ENCODE results near the gene VPS52. TPM values are rescaled to one million over a fixed set of nuclear protein-coding genes. Genes with fewer than 3 reads are reported as not detected.
"Not testable (repeated sequence)": the region's sequence is repeated elsewhere in the genome, so short reads cannot be mapped to it uniquely, and the experiment has no call there.

Gene VPS52
- total RNA-seq, 1 donor from 2014 or later = 34.5 TPM

DNA sequence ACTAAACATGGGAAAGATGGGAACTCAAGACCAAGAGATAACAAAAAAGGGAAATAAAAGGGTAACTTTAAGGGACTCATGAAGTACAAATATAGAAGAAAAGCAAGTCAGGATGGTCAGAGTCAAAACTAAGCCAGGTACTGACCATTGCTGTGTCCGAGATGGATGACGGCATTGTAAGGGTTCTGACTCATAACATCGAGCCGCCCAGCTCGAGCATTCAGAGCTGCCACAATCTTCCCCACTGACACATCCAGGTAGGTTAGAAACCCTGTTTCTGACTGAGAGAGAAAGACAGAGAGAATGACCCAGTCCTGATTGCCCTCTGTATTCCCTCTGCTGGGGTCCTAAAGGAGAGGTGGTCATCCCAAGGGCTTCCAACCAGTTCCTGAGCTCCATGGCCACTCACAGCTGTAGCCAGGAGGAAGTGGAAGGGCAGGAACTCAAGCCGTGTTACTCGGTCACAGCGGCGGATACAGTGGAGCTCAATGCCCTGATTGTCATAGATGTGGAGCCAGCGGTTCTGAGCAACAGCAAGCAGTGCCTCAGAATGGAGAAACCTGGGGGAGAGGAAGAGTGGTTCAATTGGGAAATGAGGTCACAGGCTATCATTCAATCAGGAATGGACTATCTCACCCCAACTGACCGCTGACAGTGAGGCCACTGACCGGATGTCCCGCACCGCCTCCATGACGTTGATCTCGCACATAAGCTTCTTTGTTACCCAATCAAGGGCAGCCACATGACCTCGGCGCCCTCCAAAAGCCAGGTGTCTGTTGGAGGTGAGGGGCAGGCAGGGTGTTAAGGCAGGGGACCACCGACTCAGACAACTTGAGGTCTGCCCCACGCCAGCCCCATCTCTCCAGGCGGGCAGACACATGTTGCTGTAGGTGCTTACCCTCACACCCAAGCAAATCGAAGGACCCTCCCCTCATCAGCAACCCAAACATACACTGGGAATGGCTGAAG is 15.6 kb upstream of the VPS52 start:
- no peak for DNase-seq (ENCODE audit: extremely low read depth, low read depth, low spot score)

GRCh38 chr6:33285214-33285613 is 13.5 kb upstream of the VPS52 start:
- DNase-seq (ENCODE audit: extremely low read depth, low read depth, low spot score) = not testable (repeated sequence)

GRCh38 chr6:33280539-33280938 is 8.9 kb upstream of the VPS52 start:
- DNase-seq (ENCODE audit: extremely low read depth, low read depth, low spot score) = no peak

- DNase-seq (ENCODE audit: extremely low read depth, low read depth, low spot score) = no peak
Measured at GRCh38 chr6:33279971-33280511, 8.4 kb upstream of the VPS52 start.

DNA sequence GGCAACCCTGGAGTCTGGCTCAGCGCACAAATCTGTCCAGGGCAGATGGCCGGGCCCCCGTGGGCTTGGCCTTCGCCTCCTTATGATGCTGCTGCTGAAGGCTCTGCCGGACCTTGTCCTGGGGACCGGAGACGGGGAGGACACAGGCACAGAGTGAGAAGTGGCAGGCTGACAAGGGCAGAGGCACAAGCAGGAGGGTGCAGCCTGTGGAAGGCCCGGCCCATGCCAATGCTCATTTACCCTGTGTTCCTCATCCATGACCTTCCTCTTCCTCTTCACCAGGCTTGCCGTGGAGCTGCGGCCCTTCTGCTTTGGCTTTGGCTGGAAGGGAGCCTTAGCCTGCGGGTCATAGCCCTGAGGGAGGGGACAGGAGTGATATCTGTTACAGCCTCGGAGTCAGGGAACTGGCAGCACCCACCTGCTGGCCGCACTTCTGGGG is 7.6 kb upstream of the VPS52 start:
- DNase-seq (ENCODE audit: extremely low read depth, low read depth, low spot score) = no peak

DNA sequence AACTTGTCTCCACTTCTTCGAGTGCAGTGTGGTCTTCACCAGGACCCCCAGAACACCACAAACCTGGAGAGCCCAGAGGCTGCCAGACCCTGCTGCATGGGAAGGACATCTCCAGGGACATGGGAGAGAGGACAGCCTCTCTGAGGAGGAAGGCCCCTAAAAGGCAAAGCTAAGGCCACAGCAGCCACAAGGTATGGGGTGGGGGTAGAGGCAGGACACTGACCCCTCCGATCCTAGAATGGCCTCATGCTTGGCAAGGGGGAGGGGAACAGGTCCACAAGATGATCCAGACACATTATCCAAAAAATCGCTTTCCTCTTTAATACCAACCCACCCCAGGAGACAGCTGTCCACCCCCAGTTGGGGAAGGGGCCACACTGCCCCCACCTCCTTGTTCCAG is 7.1 kb upstream of the VPS52 start:
- DNase-seq (ENCODE audit: extremely low read depth, low read depth, low spot score) = no peak

GRCh38 chr6:33278392-33278741 is 6.7 kb upstream of the VPS52 start:
- DNase-seq (ENCODE audit: extremely low read depth, low read depth, low spot score) = no peak

- DNase-seq (ENCODE audit: extremely low read depth, low read depth, low spot score) = no peak
Measured at GRCh38 chr6:33277663-33278391, 6.2 kb upstream of the VPS52 start.

DNA sequence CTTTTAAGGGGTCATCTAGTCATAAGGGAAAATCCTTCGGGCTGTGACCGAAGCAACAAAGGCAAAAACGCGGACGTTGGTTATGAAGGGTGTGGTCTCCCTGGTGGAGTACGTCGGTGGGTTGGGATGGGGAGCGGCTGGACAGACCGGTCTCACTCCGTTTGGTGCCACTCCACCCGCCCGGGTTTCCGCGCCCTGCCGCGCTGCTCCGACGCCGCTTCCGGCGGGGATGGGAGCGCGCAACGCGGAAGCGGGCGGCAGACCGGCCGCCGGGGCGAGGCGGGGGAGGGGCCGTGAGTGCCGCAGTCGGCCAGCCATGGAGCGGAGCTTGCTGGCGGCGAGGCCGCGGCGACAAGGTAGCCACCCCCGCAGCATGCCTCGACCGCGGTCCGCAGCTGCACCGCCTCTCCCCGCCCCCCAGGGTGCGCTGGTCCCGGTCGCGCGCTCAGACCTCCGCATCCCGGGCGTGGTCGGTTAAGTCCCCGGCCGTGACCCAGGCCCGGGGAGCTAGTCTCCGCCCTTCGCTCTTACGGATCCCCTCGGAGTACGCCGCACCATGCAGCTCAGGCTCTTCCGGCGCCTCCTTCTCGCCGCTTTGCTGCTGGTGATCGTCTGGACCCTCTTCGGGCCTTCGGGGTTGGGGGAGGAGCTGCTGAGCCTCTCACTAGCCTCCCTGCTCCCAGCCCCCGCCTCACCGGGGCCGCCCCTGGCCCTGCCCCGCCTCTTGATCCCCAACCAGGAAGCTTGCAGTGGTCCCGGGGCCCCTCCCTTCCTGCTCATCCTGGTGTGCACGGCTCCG is 5.4 kb upstream of the VPS52 start, which contains the start of gene B3GALT4:
TSS of gene B3GALT4 (plus strand) at position 260 of the 799 bp plus-strand sequence. CDS start at position 557, 297 bp downstream.
- DNase-seq (ENCODE audit: extremely low read depth, low read depth, low spot score) = no peak

GRCh38 chr6:33276581-33276863 is 4.8 kb upstream of the VPS52 start:
- no peak for DNase-seq (ENCODE audit: extremely low read depth, low read depth, low spot score)

- DNase-seq (ENCODE audit: extremely low read depth, low read depth, low spot score) = not testable (repeated sequence)
Measured at GRCh38 chr6:33275795-33276580, 4.3 kb upstream of the VPS52 start.

DNA sequence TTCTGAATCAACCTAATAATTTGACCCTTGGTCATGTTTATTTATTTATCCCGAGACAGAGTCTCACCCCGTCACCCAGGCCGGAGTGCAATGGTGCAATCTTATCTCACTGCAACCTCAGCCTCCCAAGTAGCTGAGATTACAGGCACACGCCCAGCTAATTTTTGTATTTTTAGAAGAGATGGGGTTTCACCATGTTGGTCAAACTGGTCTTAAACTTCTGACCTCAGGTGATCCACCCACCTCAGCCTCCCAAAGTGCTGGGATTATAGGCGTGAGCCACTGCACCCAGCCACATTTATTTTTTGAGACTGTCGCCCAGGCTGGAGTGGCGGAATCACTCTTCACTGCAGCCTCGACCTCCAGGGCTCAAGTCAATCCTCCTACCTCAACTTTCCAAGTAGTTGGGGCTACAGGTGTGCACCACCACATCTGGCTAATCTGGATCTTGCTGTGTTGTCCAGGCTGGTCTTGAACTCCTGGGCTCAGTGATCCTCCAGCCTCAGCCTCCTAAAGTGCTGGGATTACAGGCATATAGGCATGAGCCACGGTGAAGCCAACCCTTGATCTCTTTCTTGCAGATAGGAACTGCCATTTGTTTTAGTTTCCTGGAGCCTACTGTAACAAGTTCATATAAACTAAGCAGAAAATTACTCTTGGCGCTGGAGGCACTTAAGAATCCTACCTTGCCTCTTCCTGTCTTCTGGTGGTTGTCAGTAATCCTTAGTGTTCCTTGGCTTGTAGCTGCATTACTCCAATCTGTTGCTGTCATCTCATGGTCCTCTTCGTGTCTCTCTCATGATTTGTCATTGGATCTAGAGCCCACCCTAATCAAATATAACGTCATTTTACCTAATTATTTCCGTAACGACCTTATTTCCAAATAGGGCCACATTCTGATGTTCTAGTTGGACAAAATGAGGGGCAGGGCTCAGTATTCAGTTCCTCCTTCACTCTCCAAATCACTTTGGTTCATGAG is 2.5 kb upstream of the VPS52 start:
- DNase-seq (ENCODE audit: extremely low read depth, low read depth, low spot score) = no peak

DNA sequence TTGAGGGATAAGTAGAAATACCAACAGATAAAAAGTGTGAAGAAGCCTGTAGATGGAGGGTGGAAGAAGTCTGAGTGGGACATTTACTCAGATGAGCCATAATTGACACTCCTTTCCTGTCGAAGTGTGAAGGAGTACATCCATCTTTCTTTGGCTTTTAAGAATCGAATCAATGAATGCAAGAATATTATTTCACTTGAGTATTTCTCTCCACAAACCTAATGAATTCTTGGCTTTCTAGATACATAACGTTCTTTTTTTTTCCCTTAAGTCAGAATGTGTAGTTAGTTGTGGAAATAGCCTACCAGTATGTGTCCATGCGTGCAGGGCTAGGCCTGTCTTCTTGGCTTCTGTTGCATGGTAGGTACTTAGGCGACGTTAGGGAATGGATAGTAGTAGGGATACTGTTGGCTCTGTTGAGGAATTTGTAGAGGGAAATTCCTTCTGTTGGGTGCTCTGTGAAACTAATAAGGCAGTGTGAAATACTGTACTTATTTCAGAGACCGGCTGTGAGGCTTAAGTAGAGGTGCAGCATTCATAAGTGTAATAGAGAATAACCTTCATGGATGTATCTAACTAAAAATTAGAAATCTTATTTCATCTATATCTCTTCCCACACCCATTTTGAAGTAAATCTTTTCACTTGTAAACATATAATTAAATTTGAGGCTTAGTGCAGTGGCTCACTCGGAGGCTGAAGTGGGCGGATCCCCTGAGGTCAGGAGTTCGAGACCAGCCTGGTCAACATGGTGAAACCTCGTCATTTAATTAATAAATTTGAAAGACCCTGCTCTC is 1.6 kb upstream of the VPS52 start:
- DNase-seq (ENCODE audit: extremely low read depth, low read depth, low spot score) = no peak

GRCh38 chr6:33272275-33273128 is 826 bp upstream of the VPS52 start:
- DNase-seq (ENCODE audit: extremely low read depth, low read depth, low spot score) = no peak

DNA sequence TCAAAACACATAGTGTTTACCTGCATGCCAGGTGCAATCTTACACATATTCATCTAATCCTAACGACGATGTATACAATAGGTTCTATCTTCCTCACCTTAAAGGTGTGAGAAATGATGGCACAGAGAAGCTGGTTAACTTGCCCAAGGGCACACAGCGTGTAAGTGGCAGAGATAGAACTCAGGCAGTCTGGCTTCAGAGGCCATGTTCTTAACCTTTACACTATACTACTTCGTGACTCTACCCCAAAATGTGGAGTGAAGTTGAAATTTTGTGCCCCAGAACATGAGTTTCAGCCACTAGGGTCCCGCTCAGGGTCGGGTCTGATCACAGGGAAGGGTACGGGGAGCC is 584 bp downstream of the VPS52 start:
- DNase-seq (ENCODE audit: extremely low read depth, low read depth, low spot score) = no peak

DNA sequence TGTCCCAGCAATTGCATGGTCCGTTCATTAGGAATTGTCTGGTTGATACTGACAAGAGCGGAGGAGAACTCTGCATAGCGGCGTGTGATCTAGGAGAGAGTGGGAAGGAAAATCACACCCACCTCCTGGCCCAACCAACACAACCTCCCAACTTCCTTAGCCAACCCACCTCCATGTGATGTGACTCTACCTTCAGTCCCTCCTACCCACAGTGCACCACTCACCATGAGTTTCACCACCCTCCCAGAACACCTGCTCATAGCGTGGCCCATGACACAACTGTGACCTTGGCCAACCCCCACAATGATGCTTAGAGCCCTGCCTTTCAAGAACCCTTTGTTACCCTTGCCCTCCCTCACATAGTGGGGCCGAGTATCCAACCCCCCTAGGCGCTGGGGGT is 7.7 kb downstream of the VPS52 start:
- DNase-seq (ENCODE audit: extremely low read depth, low read depth, low spot score) = no peak

DNA sequence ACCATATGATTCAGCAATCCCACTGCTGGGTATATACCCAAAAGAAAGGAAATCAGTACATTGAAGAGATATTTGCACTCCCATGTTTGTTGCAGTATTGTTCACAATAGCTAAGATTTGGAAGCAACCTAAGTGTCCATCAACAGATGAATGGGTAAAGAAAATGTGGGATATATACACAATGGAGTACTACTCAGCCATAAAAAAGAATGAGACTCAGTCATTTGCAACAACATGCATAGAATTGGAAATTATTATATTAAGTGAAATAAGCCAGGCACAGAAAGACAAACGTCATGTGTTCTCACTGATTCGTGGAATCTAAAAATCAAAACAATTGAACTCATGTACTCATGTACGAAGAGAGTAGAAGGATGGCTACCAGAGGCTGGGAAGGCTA is 9.2 kb downstream of the VPS52 start:
- not testable (repeated sequence) for DNase-seq (ENCODE audit: extremely low read depth, low read depth, low spot score)

All from glomerular endothelial cell (primary cell).